NCI-H82 (cell line): Measurements from ENCODE around the gene C6orf118.

Experiments
- DNase-seq: peaks from one replicate; lab custom pipeline; 2025; lab: John Stamatoyannopoulos, UW

Gene C6orf118

GRCh38 chr6:165244524-165245247 is 64.7 kb downstream of the C6orf118 start:
- DNase-seq: no peak

GRCh38 chr6:165243801-165244200 is 65.6 kb downstream of the C6orf118 start:
- no peak for DNase-seq

GRCh38 chr6:165236326-165236725 is 73.1 kb downstream of the C6orf118 start:
- DNase-seq: no peak

GRCh38 chr6:165232731-165233488 is 76.5 kb downstream of the C6orf118 start:
- DNase-seq: no peak

DNA sequence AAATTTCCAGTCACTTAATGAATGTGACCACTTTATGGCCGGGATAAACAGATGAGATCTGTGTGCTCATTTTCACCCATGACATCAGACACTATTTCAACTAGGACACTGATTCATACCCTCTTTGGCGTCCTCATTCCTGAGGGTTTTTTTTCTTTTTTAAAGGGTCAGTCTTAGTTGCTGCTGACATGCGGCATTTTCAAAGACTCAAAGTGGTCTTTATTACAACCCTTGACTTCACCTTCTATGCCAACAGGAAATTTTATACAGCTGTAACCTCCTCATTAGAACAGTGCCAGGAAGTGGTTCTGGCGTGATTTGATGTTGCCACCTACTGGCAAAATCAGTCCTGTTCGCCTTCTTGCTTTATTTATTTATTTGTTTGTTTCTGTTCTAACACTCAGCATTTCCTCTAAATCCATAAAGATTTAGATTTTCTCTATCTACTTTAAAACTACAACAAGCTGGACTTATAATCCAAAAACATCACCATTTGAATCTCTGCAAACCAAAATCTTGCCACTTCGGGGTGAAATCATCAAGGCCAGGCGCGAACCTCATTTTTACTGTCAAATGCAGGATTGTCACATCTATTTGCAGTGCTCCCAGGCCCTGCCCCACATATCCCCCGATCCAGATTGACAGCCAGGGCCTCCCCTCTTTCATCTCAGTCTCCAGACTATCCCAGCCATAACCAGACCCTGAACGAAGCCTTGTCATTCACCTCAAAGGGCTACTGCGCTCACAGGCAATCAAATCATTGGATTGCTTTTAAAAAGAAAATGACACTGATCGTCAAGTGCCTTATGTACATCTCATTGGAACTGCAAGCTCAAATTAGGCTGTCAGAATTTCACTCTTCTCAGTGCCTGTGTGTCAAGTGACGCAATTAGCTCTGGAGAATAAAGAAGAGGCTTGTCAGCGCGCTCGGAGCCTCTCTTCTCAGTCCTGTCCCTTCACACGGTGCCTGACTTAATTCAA is 77.5 kb downstream of the C6orf118 start:
- peak; percentile 81 for DNase-seq

- DNase-seq: no peak
These were observed 78.2 kb downstream of the C6orf118 start for GRCh38 chr6:165231177-165231576.
